MG63 (cell line): ENCODE results near the gene SGCD. TPM values are rescaled to one million over a fixed set of nuclear protein-coding genes. Genes with fewer than 3 reads are reported as not detected.

Experiments used
- DNase-seq: peaks from one replicate; pipeline ENCODE4 v3.0.0-alpha.2; 2020
- H3K27me3 ChIP-seq: fragments of 250-450 bp; sonication (Bioruptor Pico); 2 replicates; pipeline ENCODE4 v1.5.1; 2020; ENCODE audit warnings: mild to moderate bottlenecking, moderate library complexity
- H3K36me3 ChIP-seq: fragments of 250-450 bp; sonication (Bioruptor Pico); 2 replicates; pipeline ENCODE4 v1.5.1; 2020; ENCODE audit warnings: mild to moderate bottlenecking, moderate library complexity
- H3K4me3 ChIP-seq: fragments of 250-450 bp; sonication (Bioruptor Pico); 2 replicates; pipeline ENCODE4 v1.5.1; 2020; ENCODE audit warnings: mild to moderate bottlenecking, moderate library complexity
- H3K9me3 ChIP-seq: fragments of 250-450 bp; sonication (Bioruptor Pico); 2 replicates; pipeline ENCODE4 v1.5.1; 2020; ENCODE audit warnings: mild to moderate bottlenecking, moderate library complexity
- total RNA-seq: library from RNA; depleted of rRNA; stranded (reverse); fragments of >200 nt; shearing (Covaris generic); gene quantifications from 2 replicates; pipeline ENCODE4 v1.2.3, GENCODE V29; 2014; ENCODE audit warnings: low replicate concordance

The SGCD gene
- total RNA-seq, 1 experiment from 2014 or later: 0.49 TPM

DNA sequence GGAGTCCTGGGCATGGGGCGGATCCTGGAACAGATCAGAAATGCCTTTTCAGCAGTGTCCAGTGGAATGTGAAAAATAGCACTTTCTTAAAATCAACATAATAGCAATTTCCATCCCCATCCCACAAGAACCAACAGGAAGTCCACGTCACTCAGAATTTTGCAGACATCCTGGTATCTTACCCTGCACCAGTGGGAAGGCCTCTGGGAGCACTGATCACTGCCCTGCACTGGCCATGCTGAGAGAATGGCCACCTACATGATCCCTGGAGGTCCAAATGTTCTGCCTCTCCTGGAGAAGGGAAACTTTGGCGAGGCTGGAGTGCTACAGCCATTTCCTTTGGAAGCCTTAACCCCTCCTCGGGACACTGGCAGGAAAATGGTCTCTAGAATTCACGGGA is 173.8 kb downstream of the SGCD start:
- Histone ChIP-seq H3K27me3 (no peaks in the 10 kb centered on the region), H3K9me3 (no peaks in the 10 kb centered on the region), H3K4me3 (no peak overlapping the region), H3K36me3 (no peaks in the 10 kb centered on the region)
- DNase-seq: no peak

DNA sequence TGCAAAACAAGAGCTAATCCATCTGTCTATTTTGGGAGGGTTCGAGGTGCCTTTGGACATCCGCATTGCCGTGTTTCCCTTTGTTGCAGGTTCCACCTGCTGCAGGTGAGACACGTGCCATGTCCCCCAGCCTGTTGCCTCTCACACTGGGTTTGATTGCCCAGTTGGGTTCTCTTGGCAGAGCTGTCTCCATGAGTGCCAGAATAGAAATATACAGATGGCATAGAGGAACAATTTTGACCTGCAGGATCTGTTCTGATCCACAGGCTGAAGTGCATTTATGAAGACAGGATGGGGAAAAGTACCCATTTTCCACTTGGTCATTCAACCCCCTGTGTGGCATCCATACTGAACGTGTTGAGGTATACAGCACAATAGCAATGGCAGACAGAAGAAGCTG is 178.1 kb downstream of the SGCD start:
- no peak for DNase-seq
- no peak overlapping the region for H3K4me3 ChIP-seq
- H3K36me3 ChIP-seq: no peaks in the 10 kb centered on the region
- H3K9me3 ChIP-seq: no peaks in the 10 kb centered on the region
- H3K27me3 ChIP-seq: no peaks in the 10 kb centered on the region

GRCh38 chr5:156513123-156513815 is 186.3 kb downstream of the SGCD start:
- Histone ChIP-seq H3K27me3 (no peaks in the 10 kb centered on the region), H3K9me3 (no peaks in the 10 kb centered on the region), H3K36me3 (no peaks in the 10 kb centered on the region), H3K4me3 (no peak overlapping the region)
- no peak for DNase-seq

- Histone ChIP-seq H3K36me3 (no peaks in the 10 kb centered on the region), H3K4me3 (no peak overlapping the region), H3K9me3 (no peaks in the 10 kb centered on the region), H3K27me3 (no peaks in the 10 kb centered on the region)
- no peak for DNase-seq
Measured at GRCh38 chr5:156515121-156515520, 188.2 kb downstream of the SGCD start.

GRCh38 chr5:156515803-156516360 is 188.9 kb downstream of the SGCD start:
- Histone ChIP-seq H3K27me3 (no peaks in the 10 kb centered on the region), H3K36me3 (no peaks in the 10 kb centered on the region), H3K4me3 (no peak overlapping the region), H3K9me3 (no peaks in the 10 kb centered on the region)
- no peak for DNase-seq

- DNase-seq: no peak
- no peak overlapping the region for H3K4me3 ChIP-seq
- no peaks in the 10 kb centered on the region for H3K36me3 ChIP-seq
- H3K9me3 ChIP-seq: no peaks in the 10 kb centered on the region
- H3K27me3 ChIP-seq: no peaks in the 10 kb centered on the region
Measured at GRCh38 chr5:156522651-156523529, 195.9 kb downstream of the SGCD start.

DNA sequence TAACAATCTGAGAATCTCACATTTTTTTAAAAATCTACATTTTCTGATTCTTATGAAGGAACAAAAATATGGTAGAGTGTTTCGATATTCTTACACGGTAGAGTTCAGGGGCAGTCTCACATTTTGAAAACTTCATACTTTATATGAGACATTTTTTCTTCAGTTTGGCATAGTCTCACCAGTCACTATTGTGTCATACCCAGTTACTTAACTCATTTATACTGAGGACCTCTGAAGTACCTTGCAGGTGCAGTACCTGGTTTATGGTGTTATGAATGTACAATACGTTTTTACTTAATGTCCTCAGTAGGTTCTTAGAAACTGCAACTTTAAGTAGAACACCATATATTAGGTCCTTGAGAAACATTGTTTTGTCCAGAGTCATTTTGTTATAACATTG is 196.6 kb downstream of the SGCD start:
- H3K27me3 ChIP-seq: no peaks in the 10 kb centered on the region
- H3K9me3 ChIP-seq: no peaks in the 10 kb centered on the region
- DNase-seq: no peak
- H3K36me3 ChIP-seq: no peaks in the 10 kb centered on the region
- no peak overlapping the region for H3K4me3 ChIP-seq

DNA sequence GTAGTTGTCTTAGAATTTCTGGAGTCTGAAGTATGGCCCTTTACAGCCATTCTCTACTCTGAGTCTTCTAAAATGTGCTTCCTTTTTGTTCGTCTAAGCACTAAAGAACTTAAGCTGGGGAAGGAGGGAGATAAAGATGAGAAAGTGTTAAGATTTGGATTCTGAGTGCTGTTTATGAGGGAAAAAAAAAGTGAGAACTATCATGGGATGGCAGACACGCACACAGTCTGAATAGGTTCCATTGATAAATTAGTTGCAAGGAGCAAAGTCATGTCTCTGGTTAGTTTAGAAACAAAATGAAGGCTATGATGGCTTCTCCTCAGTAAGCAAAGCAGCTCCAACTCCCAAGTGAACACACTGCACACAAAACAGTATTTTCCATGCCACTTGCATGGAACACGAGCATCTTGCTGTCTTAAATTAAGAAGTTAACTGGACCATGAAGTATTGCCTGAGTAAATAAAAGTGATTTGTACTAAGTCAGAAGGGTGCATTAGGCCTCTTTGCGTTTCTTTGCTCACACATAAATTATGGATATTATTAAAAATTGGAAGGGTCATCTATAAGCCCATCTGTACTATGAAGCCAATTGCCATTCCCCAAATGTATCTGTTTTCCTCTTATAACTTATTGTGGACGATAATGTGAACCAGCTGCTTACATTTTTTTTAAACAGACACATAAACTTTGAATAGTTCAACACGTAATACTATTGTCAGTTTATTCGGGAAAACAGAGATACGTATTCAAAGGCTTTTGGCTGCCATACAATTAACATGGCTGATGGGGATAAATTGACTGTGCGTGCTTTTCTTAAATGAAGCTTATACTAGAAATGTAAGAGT is 199.3 kb downstream of the SGCD start:
- Histone ChIP-seq H3K36me3 (no peaks in the 10 kb centered on the region), H3K4me3 (no peak overlapping the region), H3K9me3 (no peaks in the 10 kb centered on the region), H3K27me3 (no peaks in the 10 kb centered on the region)
- DNase-seq: no peak

DNA sequence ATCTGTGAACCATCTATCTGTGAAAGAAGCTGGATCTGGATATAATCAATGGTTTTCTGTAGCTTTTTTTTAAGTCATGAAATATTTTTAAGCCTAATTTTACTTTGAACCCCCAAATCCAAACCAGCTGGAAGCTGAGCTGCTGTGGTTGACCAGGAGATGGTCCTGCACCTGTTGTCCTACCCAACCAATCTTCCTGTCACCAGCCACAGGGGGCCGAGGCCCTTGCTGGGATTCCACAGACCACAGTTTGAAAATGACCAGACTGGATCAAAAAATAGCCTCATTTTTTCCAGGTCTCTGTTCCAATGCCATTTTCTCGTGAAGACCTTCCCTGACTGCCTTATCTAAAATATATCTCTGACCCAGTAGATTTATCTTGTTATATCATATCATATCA is 200.6 kb downstream of the SGCD start:
- DNase-seq: no peak
- Histone ChIP-seq H3K9me3 (no peaks in the 10 kb centered on the region), H3K36me3 (no peaks in the 10 kb centered on the region), H3K27me3 (no peaks in the 10 kb centered on the region), H3K4me3 (no peak overlapping the region)

DNA sequence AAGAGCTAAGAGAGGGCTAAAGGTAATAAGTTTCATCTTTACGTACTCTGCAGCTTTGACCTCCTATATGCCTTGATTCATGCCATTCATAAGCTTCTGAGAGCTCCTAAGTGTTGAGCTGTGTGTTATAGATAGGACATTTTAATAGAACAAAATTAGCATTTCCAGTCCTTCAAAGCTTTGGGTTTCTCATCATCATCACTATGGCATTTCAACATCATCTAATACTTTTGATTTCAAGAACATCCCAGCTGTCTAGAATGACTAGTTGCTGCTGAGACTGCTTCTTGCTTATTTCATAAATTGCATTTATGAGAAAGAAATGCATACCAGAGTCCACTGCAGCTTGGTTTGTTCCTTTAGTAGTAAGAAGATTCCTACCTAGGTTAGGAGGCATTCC is 201.7 kb downstream of the SGCD start:
- no peak for DNase-seq
- Histone ChIP-seq H3K36me3 (no peaks in the 10 kb centered on the region), H3K27me3 (no peaks in the 10 kb centered on the region), H3K4me3 (no peak overlapping the region), H3K9me3 (no peaks in the 10 kb centered on the region)

- Histone ChIP-seq H3K36me3 (no peaks in the 10 kb centered on the region), H3K9me3 (no peaks in the 10 kb centered on the region), H3K27me3 (no peaks in the 10 kb centered on the region), H3K4me3 (no peak overlapping the region)
- no peak for DNase-seq
Measured at GRCh38 chr5:156529892-156530291, 202.9 kb downstream of the SGCD start.

- DNase-seq: no peak
Measured at GRCh38 chr5:156531199-156531598, 204.2 kb downstream of the SGCD start.

DNA sequence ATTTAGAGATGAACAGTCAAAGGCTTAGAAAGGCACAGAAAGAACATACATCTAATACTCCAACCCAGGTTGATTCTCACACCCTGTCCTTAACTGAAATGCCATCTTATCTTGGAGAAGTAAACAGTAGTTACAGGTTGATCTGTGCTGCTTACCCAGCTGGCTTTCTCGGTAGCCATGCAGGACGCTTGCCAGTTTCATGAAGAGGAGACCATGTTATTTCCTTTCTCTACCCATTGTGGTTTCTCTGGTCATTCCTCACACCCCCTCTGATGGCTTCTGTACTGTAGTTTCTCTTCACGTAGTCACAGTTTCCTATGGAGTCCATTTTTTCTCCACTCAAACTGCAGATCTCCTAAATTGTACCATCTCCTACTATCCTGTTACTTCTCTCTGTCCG is 206.0 kb downstream of the SGCD start:
- Histone ChIP-seq H3K9me3 (no peaks in the 10 kb centered on the region), H3K4me3 (no peak overlapping the region), H3K27me3 (no peaks in the 10 kb centered on the region), H3K36me3 (no peaks in the 10 kb centered on the region)
- DNase-seq: no peak

More at GRCh38 chr5:156531199-156531598, 204.2 kb downstream of the SGCD start:
- no peaks in the 10 kb centered on the region for H3K27me3 ChIP-seq
- H3K36me3 ChIP-seq: no peaks in the 10 kb centered on the region
- H3K9me3 ChIP-seq: no peaks in the 10 kb centered on the region
- no peak overlapping the region for H3K4me3 ChIP-seq

- Histone ChIP-seq H3K36me3 (no peaks in the 10 kb centered on the region), H3K27me3 (no peaks in the 10 kb centered on the region), H3K4me3 (no peak overlapping the region), H3K9me3 (no peaks in the 10 kb centered on the region)
- DNase-seq: no peak
Measured at GRCh38 chr5:156534085-156534484, 207.1 kb downstream of the SGCD start.

- H3K9me3 ChIP-seq: no peaks in the 10 kb centered on the region
- no peaks in the 10 kb centered on the region for H3K36me3 ChIP-seq
- H3K27me3 ChIP-seq: no peaks in the 10 kb centered on the region
- DNase-seq: no peak
- H3K4me3 ChIP-seq: no peak overlapping the region
Measured at GRCh38 chr5:156534906-156535485, 208.0 kb downstream of the SGCD start.

DNA sequence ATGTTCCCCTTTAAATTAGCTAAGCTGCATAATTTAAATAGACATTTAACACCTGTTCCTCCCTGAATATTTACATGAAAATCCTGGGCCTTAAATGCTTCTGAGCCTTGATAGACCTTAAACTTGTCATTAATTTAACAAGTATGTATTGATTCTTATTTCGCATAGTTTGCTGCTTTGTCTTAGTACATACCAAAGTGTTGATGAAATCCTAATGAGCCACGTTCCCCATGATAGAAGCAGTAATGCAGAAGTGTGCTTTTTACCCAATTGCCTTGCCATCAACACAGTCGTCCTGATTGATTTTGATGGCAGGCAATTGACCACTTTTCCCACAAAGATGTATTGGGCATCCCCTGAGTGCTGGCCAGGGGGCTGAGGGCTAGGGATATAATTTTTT is 213.5 kb downstream of the SGCD start:
- H3K9me3 ChIP-seq: no peaks in the 10 kb centered on the region
- H3K4me3 ChIP-seq: no peak overlapping the region
- H3K27me3 ChIP-seq: no peaks in the 10 kb centered on the region
- H3K36me3 ChIP-seq: no peaks in the 10 kb centered on the region
- no peak for DNase-seq
